Lower leg skin (tissue), 4 donors: ENCODE measurements around the gene AKAP9. TPM values are rescaled to one million over a fixed set of nuclear protein-coding genes. Genes with fewer than 3 reads are reported as not detected.

ENCODE experiments used
- DNase-seq, 2 donors: peaks; one replicate each; pipeline ENCODE4 v3.0.0-alpha.2; 2019; ENCODE audit warnings: low spot score in 2 of 2
- H3K4me3 ChIP-seq: fragments of 200-600 bp; sonication (generic); 2 replicates; pipeline ENCODE4 v1.5.1; 2017; ENCODE audit warnings: mild to moderate bottlenecking, low read depth; ENCODE audit not compliant: poor library complexity, severe bottlenecking
- CTCF ChIP-seq, 3 donors: fragments of 450-650 bp; IDR thresholded peaks; one replicate each; pipeline ENCODE4 v1.5.1; 2016; ENCODE audit warnings: antibody characterized with exemption in 3 of 3, mild to moderate bottlenecking in 3 of 3, moderate library complexity in 2 of 3
- POLR2A ChIP-seq, 2 donors: fragments of 450-650 bp; IDR thresholded peaks; one replicate each; pipeline ENCODE4 v1.6.1; 2016 to 2017; ENCODE audit warnings: antibody characterized with exemption in 2 of 2, mild to moderate bottlenecking in 1 of 2, moderate library complexity in 1 of 2
- WGBS, 2 donors: methylation state at CpG; one replicate each; pipeline ENCODE4 v1.1.5; 2018; 5-methylcytosine and 5-hydroxymethylcytosine counted together
- intact Hi-C: fragments of 100-400 bp; cut with DNase I; formaldehyde crosslinking; loops from one replicate; pipeline ENCODE4 v1.15.0; 2023; ENCODE audit warnings: low total_unique reads
- total RNA-seq, 4 donors: library from RNA; depleted of rRNA; stranded (reverse); fragments of >200 nt; gene quantifications; one replicate each; pipeline ENCODE4 v1.1.0, GENCODE V29; 2016

AKAP9 gene
- total RNA-seq, 4 donors from 2014 or later = 52.9 to 74.8 (median 64.4) TPM

- DNase-seq = no peak
- 86 to 92% methylated on average over 1 of the region's 1 CpG for WGBS, 2 donors
- intact Hi-C loops = no loop called here
- TF ChIP-seq POLR2A (IDR thresholded peaks at IDR 0.05) (no peak), CTCF (IDR thresholded peaks at IDR 0.05) (no peak)
- H3K4me3 ChIP-seq = no peak overlapping the region
Observed at GRCh38 chr7:92119213-92119759, 178.6 kb downstream of the AKAP9 start.

GRCh38 chr7:92121681-92122080 is 181.0 kb downstream of the AKAP9 start:
- intact Hi-C loops = no loop called here
- DNase-seq = no peak
- no peak overlapping the region for H3K4me3 ChIP-seq
- no peak for TF ChIP-seq CTCF (IDR thresholded peaks at IDR 0.05)
- TF ChIP-seq POLR2A (IDR thresholded peaks at IDR 0.05) = no peak

- no peak overlapping the region for H3K4me3 ChIP-seq
- intact Hi-C loops = no loop called here
- WGBS, 2 donors = 89 to 93% methylated on average over 5 of the region's 5 CpGs
- TF ChIP-seq POLR2A (IDR thresholded peaks at IDR 0.05) = no peak
- no peak for TF ChIP-seq CTCF (IDR thresholded peaks at IDR 0.05)
- DNase-seq = no peak
Observed at GRCh38 chr7:92131093-92131492, 190.4 kb downstream of the AKAP9 start.

- DNase-seq = no peak
- no peak for TF ChIP-seq POLR2A (IDR thresholded peaks at IDR 0.05)
- no peak for TF ChIP-seq CTCF (IDR thresholded peaks at IDR 0.05)
- H3K4me3 ChIP-seq = no peak overlapping the region
- 41 to 51% methylated on average over 4 of the region's 4 CpGs for WGBS, 2 donors
- intact Hi-C loops = no loop called here
Observed at GRCh38 chr7:92131764-92132330, 191.2 kb downstream of the AKAP9 start.

- 43 to 47% methylated on average over 15 of the region's 15 CpGs for WGBS, 2 donors
- TF ChIP-seq POLR2A (IDR thresholded peaks at IDR 0.05) (no peak), CTCF (IDR thresholded peaks at IDR 0.05) (no peak)
- intact Hi-C loops = no loop called here
- DNase-seq = no peak
- peak overlapping the region; percentile 83 for H3K4me3 ChIP-seq
Observed at GRCh38 chr7:92133133-92133736, 192.6 kb downstream of the AKAP9 start.
